Epidermal melanocyte (primary cell): ENCODE results near the gene INPP5A.

Experiments
- DNase-seq: peaks from one replicate; pipeline ENCODE4 v3.0.0; 2011; ENCODE audit warnings: low spot score; ENCODE audit not compliant: insufficient read length

The INPP5A gene

GRCh38 chr10:132611026-132611910 lies 73.7 kb downstream of the INPP5A start:
- DNase-seq: no peak

DNA sequence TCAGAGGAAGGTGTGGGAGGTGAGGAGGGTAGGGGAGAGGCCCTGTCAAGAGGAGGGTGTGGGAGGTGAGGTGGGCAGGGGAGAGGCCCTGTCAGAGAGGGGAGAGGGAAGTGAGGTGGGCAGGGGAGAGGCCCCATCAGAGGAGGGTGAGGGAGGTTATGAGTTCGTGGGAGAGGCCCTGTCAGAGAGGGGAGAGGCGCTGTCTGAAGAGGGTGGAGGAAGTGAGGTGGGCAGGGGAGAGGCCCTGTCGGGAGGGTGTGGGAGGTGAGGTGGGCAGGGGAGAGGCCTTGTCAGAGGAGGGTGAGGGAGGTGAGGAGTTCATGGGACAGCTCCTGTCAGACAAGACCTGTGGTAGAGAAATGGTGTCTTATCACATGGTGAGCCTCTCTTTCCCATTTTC lies 74.4 kb downstream of the INPP5A start:
- no peak for DNase-seq

DNA sequence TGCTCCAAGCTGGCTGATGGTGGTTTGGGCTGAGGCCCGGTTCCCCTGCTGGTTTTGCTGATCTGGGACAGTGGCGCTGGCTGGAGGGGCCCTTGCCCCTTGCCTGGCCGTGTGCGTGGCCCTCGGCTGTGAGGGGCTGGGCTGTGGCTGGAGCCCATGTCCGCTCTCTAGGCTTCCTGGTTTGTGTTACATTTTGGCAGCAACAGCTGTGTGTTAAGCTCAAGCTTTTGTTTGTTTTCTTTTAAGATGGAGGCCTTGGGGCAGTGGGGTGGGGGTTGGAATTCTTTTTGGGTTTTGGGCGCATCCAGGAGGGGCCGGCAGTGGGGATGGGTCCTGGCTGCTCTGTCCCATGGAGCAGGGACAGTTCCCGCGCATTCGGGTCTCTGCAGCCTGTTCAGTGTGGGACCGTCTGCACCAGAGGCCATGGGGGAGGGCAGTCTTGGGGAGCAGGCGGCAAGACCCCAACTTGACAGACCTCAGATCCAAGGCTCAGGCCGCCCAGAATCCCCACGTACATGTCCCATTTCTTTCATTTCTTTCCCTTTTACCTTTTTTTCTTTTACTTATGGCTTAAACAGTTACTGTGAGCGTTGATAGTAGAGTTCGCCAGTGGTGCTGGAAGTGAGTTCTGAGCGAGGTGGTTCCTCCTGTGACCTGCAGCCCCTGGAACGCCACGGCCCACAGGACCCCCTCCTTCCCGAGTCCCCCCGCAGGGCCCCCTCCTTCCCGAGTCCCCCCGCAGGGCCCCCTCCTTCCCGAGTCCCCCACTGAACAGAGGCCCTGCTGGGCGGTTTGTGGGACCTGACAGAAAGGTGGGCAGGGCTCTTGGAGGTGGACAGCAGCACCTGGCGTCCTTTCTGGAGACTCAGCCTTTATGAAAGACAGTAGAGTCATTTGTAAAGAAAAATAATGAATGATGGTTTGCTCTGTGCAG lies 75.3 kb downstream of the INPP5A start:
- DNase-seq: no peak

GRCh38 chr10:132613566-132614348 lies 76.2 kb downstream of the INPP5A start:
- no peak for DNase-seq

- no peak for DNase-seq
These were observed 77.1 kb downstream of the INPP5A start for GRCh38 chr10:132614431-132615340.

- DNase-seq: no peak
These were observed 78.0 kb downstream of the INPP5A start for GRCh38 chr10:132615341-132616169.

GRCh38 chr10:132616170-132616995 lies 78.8 kb downstream of the INPP5A start:
- no peak for DNase-seq

DNA sequence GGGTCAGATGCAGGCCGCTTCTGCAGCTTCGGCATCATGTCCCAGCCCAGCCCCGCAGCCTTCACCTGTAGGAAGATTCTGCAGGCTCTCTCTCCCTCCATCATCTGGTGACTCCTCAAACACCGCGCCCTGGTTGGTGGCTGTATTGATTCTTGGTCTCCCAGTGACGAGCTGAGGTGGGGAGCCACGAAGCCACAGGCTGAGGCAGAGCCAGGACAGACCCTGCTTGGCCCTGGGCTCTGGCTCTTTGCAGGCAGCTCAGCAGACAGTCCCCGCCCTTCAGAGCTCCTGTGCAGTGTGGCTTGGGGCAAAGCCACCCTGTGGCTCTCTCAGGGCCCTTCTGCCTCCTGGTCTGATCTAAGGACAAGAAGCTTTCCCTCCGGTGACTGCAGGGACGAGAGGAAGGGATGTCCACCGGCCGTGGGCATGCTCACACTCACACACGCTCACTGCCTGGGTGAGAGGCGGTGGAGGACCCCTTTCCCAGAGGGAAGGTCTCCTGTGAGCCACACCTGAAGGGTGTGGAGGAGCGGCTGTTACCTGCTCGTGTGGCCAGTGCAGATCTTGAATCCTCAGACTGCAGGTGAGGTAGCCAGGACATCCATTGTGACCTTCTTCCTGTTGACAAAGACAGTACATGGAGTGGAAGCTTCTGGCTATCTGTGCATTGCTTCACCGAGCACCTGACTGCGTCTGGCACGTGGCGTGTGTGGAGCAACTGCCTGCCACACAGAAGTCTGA lies 79.6 kb downstream of the INPP5A start:
- no peak for DNase-seq

DNA sequence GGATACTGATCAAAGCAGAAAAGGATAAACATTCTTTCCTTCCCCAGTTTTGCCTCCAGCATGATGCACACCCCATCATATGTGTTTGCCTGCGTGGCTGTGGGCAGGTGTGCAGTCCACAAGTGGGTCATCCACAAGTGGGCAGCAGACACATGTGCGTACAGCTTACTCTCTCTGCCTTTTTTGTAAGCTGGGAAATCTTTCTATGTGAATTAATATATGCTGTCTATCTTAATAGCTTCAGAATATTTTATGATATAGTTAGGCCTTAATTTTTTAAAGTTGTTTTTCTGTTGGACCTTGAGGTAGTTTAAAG lies 80.1 kb downstream of the INPP5A start:
- no peak for DNase-seq

GRCh38 chr10:132618158-132618919 lies 80.8 kb downstream of the INPP5A start:
- no peak for DNase-seq

GRCh38 chr10:132619927-132620326 lies 82.3 kb downstream of the INPP5A start:
- DNase-seq: no peak

DNA sequence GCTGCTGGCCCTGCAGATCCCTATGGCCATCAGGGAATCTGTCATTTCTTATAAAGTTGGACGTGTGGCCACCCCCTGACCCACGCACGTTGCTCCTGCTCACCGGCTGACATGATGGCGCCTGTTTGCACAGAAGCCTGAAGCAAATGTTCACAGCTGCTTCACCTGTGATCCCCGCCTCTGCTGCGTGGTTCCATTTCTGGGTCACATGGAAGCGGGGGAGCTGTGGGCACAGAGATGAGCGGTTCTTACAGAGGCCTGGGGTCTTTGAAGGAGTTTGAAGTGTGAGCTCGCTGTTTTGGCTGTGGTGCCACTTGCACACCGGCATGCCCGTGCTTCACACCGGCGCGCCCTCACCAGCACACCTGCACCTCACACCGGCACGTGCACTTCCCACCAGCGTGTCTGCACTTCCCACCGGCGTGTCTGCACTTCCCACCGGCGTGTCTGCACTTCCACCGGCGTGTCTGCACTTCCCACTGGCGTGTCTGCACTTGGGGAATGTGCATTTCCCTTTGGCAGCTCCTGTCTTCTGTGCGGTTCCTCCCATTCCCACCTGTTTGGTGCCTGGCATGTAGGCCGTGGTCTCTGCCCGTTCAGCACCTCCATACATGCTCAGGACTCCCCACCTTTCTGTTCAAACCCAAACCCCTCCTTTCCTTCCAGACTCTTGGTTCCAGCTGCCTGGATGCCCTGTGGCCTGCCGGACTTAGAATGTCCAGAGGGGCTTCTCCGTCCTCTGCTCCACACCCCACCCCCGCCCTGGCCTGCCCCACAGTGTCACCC lies 86.7 kb downstream of the INPP5A start:
- DNase-seq: no peak

- no peak for DNase-seq
These were observed 87.4 kb downstream of the INPP5A start for GRCh38 chr10:132624847-132625471.

DNA sequence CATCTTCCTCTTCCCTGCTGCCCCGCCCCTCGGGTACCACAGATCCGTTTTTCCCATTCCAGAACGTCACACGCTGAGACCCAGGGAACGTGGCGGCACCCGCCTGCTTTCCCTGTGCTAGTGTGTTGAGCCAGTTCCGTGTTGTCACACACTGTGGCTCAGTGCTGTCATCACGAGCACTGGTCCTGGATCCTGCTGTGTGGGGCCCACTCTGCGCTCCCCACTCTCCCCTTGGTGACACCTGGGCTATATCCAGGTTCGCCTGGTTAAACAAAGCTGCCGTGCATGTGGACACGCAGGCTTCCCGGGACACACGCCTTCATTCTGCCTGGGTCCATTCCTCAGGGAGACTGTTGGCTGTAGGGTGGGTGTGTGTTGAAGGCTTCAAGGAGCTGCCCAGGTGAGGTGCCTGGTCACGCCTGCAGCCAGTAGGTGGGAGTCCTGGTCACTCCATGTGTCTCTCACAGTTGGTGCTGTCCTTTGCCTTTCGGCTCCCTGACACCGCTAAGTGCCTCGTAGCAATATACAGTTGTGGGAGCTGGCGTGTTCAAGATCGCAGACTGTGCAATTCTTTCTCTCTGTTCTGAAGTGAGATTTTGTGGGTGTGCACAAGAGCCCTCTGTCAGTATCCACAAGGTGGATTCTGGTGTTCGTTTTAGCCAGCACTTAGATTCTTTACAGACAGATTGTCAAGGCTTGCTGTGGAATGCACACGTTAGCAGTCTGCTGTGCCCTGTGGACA lies 88.6 kb downstream of the INPP5A start:
- DNase-seq: no peak
